Measurements from ENCODE around the gene ZFHX3.

Gene ZFHX3

DNA sequence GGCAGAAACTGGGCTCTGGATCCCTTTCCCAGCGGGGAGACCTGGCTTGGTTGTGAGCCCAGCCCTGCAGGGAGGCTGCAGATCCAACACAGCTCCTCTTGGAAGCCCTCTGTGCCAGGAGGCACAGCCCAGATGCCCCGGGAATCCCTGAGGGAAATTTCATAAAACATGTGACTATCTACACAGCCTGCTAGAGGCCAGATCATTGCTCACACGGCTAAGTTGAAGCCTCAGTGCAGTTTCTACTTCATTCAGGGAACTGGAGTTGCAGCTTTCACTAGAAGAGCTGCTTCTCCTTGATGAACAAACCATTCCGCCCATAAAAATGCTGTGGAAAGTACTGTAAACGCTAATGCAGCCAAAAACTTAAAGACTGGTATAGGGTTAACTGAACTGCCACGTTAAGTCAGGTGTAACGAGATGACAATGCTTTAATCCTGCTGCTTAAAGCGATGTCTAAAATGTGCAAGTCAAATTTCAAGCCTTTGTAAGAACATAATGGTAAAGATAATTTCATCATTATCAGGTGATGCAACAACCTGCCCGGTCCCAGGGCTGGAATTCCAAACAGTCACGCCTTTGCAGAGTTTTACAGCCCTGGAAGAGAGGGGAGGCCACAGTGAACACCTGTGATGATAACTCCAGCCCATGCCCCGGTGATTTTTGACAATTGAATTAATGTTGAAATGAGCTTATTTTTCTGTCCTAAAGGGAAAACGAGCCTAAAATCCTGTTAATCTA lies 172.5 kb downstream of the ZFHX3 start:
- no peak for DNase-seq (ENCODE audit: low spot score)

DNA sequence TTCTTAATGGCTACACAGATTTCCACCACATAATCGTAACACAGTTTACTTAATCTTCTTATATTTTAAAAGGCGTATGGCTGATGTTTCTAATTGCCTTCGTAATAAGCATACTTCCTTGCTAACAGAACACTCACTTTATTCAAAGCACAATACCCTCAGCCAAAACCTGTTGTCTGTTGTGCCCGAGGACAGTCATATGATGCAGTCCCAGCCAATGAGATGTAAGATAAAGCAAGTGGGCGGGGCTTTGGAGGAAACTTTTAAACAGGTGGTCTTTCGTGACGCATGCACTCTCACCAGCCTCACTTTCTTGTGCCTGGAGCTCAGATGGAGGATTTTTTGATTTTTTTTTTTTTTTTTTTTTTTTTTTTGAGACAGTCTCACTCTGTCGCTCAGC lies 174.1 kb downstream of the ZFHX3 start:
- DNase-seq (ENCODE audit: low spot score), result no peak

DNA sequence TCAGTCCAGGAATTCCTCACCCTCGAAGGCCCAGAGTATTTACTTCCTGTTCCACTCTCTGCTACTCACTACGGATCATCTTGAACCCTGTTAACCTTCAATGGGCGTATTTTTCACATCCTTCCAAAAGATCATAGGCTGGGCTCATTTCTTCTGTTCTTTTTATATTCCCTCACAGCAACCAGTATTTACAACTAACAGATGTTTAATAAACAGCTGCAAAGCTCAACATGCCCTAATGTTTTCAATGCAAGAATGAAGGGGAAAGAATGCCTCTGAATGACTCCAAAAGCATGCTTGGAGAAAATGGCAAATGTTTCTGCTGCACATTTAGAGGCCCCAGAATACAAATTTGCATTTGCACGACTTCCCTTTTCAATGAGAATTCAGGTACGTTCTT lies 174.9 kb downstream of the ZFHX3 start:
- DNase-seq (ENCODE audit: low spot score), result no peak

DNA sequence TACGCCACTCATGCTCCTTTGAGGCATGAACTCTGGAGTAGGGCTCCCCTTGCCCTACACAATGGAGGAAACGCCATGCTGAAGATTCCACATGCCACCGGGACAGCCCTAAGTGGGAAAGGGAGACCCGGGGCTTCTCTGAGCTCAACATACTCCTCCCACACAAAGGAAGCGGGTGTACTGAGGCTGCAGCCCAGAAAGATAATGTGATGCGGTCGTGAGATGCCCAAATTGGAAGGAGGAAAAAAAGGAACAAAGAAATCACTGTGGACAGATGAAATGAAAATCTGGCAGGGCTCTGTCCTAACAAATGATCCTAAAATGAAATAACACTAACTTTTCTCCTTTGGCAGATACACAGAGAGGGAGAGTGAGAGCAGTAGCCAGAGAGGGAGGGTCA lies 182.1 kb downstream of the ZFHX3 start:
- no peak for DNase-seq (ENCODE audit: low spot score)

DNA sequence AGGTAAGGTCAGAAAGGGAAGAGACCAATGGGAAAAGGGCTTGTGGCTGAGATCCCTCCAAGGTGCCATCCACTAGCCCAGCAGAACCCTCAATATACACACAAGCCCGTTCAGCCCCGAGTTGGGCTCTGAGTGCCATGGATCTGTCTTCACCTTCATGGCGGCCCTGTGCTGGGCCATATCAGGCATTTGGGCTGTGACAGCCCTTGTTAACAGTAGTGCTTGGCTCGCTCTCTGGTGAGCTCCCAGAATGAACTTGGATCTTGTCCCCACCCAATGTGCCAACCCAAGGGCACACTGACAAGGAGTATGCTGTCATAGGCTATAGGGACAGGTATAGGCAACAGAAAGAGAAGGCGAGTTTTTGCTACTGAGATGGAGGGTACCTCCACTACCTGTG lies 182.7 kb downstream of the ZFHX3 start:
- DNase-seq (ENCODE audit: low spot score), result no peak

DNA sequence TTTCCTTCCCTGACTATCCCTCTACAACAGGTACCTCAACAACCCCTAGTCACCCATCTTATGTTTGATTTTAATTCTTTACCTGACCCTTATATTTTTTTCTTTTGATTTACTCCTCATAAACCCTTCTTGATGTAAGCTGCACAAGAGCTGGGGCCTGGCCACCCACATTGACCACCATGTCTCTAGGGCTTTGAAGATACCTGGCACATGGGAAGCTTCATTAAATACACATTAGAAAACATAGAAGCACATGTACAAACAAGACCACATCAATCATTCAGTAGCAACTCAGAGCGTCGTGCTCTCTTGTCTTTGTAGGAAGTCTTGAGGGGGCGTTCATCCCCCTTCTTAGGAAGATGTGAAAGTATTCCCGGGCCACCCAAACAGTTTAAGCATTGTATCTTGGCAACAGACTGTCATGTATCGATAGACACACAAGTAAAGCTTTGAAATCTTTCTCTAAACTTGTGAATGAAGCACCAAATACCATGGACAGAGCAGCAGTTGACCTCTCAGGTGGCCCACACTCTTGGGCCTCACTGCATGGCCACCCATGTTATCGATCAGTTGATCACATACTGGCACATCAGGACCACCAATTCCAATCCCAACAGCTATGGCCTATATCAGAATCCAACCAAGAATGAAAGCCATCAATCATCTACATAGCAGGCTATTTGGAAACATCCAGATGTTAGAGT lies 183.6 kb downstream of the ZFHX3 start:
- DNase-seq (ENCODE audit: low spot score), result no peak

DNA sequence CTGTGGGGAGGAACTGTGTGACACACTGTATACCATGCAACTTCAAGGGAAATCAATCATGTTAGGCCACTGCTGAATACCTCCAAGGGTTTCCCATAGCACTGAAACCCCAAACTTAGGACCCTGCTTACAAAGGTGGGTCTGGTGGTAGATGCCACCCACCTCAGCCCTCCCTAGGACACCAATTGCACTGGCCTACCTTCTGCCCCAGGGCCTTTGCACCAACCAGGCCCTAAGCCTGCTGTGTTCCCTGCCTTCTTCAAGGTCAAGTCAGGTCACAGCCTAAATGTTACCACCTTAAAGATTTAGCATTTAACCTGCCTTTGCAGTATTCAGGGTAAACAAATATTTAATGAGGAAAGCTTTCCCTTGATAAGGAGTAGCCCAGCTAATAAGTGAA lies 185.8 kb downstream of the ZFHX3 start:
- no peak for DNase-seq (ENCODE audit: low spot score)

DNA sequence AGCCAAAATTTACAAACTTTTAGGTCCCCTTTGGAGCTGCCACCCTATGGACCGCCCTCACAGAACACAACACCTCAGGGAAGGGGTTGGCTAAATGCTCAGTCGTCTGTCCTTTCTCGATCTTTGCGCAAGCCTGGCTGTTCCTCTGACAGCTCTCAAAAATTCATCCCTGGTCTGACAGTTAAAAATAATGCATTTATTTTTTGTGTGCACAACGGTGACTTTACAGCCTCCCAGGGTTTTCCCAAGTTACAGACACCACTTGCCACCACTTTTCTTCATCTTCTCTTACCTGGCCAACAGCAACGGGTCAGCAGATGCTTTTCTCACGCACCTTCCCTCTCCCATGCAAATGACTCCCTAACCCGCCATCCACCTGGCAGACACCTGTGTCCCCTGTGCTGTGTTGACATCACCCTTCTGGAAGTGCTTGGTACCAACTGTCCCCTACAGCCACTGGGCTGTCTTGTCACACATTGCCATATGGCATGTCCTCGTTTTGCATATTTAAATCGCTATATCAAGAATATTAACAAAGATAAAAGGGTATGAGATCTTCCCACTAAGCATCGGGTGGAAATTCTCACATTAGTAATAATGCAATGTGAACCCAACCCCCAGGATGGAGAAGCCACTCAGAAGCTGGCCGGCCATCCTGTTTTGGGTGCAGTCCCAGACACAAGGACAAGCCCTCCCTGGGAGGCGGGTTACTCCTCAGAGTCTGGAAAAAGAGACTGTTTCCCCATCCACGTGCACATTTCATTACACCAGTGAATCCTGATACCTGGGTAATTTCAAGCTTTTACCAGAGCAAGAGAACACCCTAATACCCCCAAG lies 187.0 kb downstream of the ZFHX3 start:
- DNase-seq (ENCODE audit: low spot score), result no peak

DNA sequence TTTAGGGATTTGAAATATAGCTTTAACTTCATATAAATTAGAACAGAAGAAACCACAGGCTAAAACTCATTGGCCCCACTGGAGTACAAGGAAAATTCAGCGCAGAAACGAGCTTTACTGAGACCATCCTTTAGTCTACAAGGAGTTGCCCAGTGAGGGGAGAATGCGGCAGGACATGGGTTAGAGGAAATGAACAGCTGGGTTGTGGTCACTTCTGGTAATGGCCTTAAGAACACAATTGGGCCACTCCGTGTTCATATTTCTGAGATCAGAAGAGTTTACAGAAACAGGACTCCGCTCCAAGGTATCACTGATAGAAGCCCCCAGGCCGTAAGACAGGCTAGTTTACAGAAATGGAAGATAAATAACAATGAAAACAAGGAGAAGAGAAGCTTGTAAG lies 188.3 kb downstream of the ZFHX3 start:
- DNase-seq (ENCODE audit: low spot score), result no peak

DNA sequence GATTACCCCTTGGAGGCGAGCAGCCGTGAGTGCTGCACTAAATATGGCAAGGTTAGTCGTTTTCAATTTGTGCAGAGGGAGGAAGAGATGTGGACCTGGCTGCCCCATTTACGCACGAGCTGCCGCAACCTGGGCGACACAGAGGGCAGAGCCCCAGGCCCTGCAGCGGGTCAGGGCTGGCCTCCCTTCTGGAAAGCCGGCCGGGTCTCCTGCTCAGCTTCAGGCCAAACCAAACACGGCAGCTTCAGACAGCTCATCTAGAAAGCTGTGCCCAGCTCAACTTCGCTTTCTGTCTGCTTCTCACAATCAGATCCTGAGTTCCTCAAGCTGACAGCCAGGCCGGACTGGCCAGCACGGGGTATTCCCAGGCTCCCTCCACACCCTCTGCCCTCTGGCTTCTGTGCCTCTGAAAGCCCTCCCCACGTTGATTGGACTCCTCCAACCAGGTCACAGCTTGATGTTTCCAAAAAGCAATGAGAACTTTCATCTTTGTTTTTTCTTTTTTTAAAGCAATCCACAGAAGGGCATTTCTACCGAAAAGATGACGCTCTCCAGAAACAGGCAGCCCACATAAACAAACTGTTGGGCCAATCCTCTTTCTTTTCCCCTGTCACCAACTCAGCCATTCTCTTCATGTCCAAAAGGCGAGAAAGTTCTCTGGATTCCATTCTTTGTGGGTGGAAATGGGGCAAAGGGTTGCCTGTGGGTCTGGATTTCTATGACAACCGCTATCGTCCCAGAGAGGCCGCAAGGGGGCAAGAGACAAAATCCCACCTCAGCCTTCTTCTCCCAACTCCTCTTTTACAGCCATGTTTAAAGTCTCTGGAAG lies 189.0 kb downstream of the ZFHX3 start:
- no peak for DNase-seq (ENCODE audit: low spot score)

DNA sequence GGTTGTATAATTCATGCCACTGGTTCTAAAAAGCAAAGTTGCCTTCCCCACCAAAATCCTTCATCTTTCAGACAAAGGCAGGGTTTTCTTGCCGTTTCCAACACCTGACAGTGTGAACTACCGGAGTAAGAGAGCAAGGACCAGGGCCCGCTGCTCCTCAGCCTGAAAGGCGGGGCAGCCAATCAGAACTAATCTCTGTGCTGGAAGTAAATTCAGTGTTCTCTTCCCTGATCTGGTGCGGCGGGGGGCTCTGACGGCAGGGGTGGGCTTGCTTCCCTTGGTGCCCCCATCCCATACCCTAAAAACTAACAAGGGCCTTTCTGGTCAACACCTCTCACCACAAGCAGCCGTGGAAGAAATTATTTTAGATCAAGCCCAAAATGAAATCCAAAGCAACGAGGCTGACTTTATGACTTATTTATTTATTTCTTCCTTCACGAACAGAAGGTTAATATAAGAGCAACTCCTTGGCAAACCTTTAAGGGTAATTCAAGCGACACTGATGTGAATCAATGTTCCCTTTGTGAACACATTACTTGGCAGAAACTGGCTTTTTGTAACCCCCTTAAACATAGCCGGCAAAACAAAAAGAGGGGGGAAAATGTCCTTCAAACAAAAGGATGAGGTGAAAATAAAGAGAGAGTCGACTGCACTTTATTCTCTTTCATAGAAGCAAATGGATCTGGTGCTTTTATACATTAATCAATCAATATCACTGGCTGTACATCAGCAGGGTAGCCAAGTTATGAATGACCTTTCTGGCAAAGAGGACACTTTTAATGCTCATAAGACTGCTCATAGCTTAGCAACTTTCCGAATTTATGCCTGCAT lies 189.9 kb downstream of the ZFHX3 start:
- no peak for DNase-seq (ENCODE audit: low spot score)

DNA sequence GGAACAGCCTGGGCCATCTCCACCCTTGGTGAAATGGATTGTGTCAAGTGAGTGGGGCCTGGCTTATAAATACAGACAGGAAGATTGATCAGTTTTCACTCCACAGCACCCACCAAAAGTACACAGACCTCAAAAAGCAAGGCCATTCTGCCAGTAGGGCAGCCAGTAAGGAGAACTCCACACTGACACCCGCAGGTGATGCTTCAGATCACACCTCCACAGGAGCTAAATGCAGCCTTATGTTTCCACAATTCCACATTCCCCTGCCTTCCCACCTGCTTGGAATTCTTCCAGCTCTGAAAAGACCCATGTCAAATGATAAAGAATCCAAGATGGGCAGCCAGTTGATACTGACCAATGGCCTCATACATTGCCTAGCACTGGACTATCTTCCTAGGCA lies 191.1 kb downstream of the ZFHX3 start:
- no peak for DNase-seq (ENCODE audit: low spot score)

DNA sequence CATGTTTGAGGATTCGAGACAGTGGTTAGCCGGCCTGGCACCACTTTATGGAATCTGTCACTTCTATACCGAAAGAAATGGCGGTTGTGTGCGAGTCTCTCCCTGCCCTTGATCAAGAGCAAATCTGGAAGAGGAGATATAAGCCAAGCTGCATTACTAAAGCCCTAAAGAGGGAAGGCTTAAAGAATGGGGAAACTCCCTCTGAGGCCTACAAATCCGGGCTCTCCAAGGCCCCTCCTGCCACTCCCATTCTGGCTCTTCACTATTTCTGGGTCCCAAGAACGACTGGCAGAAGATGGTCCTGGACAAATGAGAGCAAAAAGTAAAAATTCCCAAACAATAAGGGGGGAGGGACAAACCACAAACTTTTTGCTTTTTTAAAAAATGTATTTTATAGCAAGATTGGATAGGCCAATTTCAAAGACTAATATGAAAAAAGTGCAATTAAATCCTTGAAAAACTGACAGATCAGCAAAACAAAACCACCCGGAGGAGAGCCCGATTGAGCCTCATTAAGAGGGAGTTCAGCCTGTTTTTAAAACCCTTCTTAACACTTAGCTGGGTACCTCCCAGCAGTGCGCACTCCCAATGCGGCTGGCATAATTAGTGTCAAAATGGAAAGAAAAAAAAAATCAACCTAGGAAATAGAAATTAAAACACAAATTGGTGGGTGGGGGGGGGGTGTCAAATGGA lies 193.5 kb downstream of the ZFHX3 start:
- DNase-seq (ENCODE audit: low spot score), result no peak

DNA sequence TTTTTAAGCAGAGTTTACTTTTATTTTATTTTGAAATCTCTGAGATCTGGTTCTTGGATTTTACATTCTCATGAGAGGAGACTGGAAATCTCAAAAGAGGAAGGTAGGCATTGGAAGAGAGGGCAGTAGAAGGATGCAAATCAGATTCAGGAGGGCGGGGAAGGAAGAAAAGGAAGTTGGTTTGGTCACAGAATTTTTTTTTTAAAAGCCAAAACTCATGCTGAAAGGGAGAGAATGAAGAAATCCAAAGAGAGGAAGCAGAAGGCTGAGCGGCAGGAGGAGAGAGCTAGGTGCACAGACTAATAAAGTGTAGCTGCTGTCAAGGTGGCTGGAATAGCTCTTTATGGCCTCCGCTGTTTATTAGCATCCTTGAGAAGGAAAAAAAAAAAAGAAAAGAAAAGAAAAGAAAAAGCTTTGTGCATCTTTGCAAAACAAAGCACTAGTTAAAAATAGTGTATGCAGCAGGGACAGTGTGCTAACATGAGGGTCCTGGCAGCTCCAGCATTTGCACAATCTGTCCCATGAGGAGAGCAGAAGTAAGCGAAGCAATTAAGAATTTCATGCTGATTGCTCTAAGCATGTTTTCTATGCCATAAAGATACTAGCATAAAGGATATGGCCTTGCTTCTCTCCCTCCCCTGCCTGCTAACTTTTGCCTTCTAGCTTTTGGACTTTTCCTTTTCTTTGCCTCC lies 194.2 kb downstream of the ZFHX3 start:
- DNase-seq (ENCODE audit: low spot score), result no peak

DNA sequence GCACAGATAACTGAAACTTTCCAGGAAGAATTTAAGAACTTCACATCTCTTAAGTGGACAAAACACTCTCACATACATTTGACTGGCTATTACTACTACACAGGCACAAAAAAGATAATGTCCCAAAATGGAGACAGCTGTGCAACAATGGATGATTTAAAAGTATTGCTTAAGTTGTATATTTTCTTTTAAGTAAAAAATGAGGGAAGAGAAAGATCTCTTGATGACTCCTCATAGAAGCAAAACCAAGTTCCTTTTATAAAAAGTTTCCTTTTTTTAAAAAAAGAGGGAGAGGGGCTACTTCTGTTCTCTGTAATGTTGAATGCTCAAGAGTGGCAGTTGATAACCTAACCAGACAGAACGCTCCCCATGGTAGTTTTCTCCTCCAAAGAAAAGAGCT lies 195.5 kb downstream of the ZFHX3 start:
- no peak for DNase-seq (ENCODE audit: low spot score)

DNA sequence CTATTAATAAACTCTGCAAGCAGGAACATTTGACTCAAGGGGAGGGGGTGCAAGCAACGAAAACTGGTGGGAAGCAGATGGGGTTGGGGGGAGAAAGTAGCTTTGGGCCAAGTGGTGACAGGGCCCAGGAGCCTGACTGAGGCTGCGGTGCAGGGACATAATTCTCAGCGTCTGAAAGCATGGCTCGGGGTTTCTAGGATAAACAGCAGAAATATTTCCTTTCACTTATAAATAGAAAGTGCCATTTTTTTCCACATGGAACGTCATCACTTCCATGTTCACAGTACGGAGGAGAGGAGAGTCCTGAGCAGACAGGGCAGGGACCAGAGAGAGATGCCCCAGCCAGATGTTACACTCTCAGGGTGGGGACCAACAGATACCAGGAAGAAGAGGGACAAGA lies 197.1 kb downstream of the ZFHX3 start:
- DNase-seq (ENCODE audit: low spot score), result no peak

DNA sequence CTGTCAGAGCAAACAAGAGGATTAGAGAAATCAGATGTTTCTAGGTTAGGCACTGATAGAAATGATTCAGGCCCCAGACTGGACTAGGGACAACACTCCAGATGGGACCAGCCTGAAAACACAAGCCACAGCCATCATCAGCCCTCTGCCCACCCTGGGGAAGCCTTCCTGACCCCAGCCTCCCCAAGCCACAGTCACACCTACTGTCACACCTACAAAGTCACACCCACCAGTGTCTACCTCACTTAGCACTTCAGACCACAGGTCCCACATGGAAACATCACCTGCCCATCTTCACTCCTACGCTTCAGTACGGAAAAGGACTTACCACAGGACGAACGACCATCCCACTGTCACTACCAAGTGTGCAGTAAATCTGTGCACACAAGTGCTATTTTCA lies 197.9 kb downstream of the ZFHX3 start:
- DNase-seq (ENCODE audit: low spot score), result no peak

DNA sequence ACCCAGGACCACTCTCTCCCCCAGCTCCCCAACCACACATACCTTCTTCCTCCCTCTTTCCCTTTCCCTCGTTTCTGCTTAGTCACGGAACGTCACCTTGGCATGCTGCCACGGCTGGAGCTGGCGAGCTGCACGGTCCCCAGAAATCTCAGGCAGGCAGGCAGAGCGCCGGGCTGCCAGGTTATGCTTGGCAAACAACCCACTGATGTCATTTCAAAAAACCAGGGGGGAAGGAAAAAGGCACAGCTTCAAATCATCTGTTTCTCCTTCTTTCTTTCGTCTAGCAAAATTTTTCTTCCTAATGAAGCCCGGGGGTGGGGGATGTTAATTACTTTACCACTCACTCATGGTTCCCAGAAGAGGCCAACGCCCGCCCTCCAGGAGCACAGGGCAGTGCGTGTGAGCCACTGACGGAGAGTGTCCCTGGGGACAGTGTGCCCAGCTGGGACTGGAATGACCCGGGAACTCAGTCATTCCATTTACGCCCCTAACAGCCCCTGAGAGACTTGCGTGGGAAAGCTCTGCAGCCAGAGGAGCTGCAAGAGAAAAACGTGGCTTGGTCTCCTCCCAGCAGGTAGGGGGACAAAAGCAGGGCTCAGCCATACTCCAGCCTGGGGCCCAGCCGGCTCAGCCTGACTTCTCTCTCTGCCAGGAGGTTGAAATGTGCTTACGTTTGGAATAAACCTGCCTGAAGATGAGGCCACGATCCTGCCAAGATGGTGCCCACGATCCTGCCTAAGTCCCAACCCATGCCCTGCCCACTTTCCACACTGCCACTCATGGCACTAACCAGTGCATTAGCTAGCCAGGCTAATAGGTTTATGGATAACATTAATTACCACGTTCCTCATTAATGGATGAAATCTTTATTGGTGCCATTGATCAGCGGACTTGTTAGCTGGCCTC lies 198.9 kb downstream of the ZFHX3 start:
- no peak for DNase-seq (ENCODE audit: low spot score)

DNA sequence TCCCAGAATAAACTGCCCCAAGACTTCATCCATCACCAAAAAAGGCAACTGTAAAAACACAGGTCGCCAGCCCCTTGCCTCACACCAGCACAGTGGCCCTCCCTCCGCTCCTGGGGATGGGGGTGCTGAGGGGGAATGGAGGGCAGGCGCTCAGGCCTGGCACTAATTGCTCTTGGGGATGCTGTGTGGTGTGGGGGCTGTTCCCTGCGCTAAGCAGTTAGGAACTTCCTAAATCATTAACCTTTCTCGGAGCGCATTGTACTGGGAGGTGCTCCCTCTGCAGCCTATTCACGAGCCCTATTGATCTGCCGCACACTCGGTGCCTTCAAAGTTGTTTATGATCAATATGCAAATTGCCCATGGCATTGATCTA lies 199.9 kb downstream of the ZFHX3 start:
- DNase-seq (ENCODE audit: low spot score), result no peak
